BE2C (cell line): Measurements from ENCODE around the gene ENOX1.

ENCODE experiments used
- DNase-seq: peaks from one replicate; pipeline ENCODE4 v3.0.0-alpha.2; 2020
- H3K27me3 ChIP-seq: fragments of 250-450 bp; sonication (Bioruptor Pico); 2 replicates; pipeline ENCODE4 v1.5.1; 2020; ENCODE audit warnings: mild to moderate bottlenecking
- H3K36me3 ChIP-seq: fragments of 250-450 bp; sonication (Bioruptor Pico); 2 replicates; pipeline ENCODE4 v1.5.1; 2020; ENCODE audit warnings: mild to moderate bottlenecking
- H3K4me1 ChIP-seq: fragments of 250-450 bp; sonication (Bioruptor Pico); 2 replicates; pipeline ENCODE4 v1.5.1; 2020
- H3K4me3 ChIP-seq: 2 replicates; pipeline ENCODE4 v1.5.1; 2011; ENCODE audit warnings: low read depth, low read length
- H3K9me3 ChIP-seq: fragments of 250-450 bp; sonication (Bioruptor Pico); 2 replicates; pipeline ENCODE4 v1.5.1; 2020
- TF ChIP-seq, protein P1 (sequence below): IDR thresholded peaks from 2 replicates; pipeline ENCODE4 v1.5.1; 2012; ENCODE audit warnings: mild to moderate bottlenecking, low read depth, low read length

ENOX1 gene

DNA sequence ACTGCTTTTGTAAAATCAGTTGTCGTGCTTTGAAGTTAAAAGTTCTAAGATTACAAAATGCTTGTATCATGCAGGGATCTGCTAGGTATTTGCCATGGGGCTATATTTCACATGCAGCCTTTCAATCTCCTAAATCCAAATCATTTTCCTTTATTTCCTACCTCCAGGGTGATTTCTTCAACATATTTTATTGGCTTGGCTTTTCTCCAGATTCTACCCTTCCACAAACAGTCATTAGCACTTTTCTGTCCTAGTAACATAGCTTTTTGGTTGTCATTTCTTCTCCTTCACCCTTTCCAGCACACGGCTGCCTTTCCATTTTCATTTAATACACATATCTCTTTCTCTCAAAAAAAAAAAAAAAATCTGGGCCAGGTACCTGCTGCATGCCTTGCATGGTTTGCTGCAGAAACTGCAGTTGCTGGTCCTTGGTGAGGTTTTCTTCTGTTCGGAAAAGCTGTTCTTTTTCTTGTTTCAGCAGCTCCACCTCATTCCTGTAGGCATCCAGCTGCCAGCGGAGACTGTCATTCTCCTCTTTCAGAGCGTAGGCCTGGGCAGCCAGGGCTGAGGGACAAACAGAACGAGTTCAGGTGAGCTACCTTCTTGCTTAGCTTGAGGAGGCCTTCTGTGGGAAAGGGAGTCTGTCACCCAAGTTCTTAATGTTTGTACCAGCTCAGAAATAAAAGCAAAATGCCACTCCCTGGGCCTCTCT, 488.6 kb downstream of the ENOX1 start:
- TF ChIP-seq, protein P1, sequence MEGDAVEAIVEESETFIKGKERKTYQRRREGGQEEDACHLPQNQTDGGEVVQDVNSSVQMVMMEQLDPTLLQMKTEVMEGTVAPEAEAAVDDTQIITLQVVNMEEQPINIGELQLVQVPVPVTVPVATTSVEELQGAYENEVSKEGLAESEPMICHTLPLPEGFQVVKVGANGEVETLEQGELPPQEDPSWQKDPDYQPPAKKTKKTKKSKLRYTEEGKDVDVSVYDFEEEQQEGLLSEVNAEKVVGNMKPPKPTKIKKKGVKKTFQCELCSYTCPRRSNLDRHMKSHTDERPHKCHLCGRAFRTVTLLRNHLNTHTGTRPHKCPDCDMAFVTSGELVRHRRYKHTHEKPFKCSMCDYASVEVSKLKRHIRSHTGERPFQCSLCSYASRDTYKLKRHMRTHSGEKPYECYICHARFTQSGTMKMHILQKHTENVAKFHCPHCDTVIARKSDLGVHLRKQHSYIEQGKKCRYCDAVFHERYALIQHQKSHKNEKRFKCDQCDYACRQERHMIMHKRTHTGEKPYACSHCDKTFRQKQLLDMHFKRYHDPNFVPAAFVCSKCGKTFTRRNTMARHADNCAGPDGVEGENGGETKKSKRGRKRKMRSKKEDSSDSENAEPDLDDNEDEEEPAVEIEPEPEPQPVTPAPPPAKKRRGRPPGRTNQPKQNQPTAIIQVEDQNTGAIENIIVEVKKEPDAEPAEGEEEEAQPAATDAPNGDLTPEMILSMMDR, result no peak
- no peaks in the 10 kb centered on the region for H3K9me3 ChIP-seq
- no peak for DNase-seq
- no peak overlapping the region for H3K4me3 ChIP-seq
- peaks cover 20% of the 10 kb centered on the region for H3K4me1 ChIP-seq
- no peaks in the 10 kb centered on the region for H3K27me3 ChIP-seq
- no peaks in the 10 kb centered on the region for H3K36me3 ChIP-seq

DNA sequence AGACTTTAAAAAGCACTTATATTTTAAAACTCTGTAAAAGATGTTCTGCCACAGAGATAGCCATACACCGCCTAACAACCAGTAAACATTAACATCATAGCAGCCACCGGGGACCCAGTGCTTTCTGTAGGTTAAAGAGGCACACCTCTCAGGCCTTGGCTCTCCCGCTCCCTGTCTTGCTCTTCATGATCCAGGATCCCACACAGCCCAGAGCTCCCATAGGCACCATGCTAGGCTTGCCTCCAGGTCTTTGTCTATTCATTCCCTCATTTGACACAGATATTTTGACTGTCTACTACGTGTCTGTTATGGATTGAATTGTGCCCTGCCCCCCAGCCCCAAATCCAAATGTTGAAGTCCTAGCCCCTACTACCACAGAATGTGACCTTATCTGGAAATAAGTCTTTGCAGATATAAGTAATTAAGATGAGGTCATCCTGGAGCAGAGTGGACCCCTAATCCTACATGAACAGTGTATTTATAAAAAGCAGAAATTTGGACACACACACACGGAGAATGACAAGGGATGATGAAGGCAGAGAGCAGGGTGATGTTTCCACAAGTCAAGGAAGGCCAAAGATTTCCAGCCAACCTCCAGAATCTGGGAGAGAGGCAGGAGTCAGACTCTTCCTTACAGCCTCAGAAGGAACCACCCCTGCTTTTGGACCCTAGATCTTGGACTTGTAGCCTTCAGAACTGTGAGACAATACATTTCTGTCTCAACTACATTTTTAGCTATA, 490.8 kb downstream of the ENOX1 start:
- Histone ChIP-seq H3K9me3 (no peaks in the 10 kb centered on the region), H3K4me1 (peaks cover 19% of the 10 kb centered on the region), H3K27me3 (no peaks in the 10 kb centered on the region), H3K4me3 (no peak overlapping the region), H3K36me3 (no peaks in the 10 kb centered on the region)
- TF ChIP-seq, protein P1, result no peak
- DNase-seq, result no peak

DNA sequence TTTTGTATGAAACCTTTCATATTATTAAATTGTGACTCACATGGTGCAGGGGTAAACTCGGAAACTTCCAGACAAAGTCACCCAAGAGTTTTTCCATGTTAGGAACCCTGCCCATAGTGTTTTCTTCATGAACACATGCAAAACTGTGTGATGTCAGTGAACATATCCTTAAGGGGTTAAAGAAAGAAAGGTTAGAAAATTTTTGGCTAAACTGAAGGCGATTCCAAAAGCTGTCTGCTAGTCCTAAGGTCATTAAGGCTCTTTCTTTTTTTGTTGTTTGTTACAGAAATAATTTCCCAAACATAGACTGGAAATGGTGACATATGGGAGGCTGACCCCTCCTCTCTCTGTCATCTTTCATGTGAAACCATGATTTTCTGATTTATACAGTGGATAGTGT, 491.5 kb downstream of the ENOX1 start:
- no peaks in the 10 kb centered on the region for H3K9me3 ChIP-seq
- no peaks in the 10 kb centered on the region for H3K36me3 ChIP-seq
- no peaks in the 10 kb centered on the region for H3K27me3 ChIP-seq
- peaks cover 19% of the 10 kb centered on the region for H3K4me1 ChIP-seq
- DNase-seq, result no peak
- H3K4me3 ChIP-seq, result no peak overlapping the region
- TF ChIP-seq, protein P1, result no peak

DNA sequence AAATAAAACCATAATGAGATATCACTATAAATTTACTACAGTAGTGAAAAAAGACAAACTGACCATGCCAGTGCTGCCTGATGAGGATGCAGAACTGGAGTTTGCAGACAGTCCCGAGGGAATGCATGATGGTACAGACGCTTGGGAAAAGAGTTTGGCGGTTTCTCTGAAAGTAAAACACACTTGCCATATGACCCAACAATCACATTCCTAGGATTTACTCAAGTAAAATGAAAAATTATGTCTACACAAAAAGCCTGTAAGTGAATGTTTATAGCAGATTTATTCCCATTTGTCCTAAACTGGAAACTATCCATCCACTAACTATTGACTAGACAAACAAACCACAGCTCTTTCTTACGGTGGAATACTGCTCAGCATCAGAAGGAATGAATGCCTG, 492.4 kb downstream of the ENOX1 start:
- Histone ChIP-seq H3K9me3 (no peaks in the 10 kb centered on the region), H3K4me3 (no peak overlapping the region), H3K36me3 (no peaks in the 10 kb centered on the region), H3K27me3 (no peaks in the 10 kb centered on the region), H3K4me1 (peaks cover 20% of the 10 kb centered on the region)
- DNase-seq, result peak; percentile 26
- TF ChIP-seq, protein P1, result no peak

DNA sequence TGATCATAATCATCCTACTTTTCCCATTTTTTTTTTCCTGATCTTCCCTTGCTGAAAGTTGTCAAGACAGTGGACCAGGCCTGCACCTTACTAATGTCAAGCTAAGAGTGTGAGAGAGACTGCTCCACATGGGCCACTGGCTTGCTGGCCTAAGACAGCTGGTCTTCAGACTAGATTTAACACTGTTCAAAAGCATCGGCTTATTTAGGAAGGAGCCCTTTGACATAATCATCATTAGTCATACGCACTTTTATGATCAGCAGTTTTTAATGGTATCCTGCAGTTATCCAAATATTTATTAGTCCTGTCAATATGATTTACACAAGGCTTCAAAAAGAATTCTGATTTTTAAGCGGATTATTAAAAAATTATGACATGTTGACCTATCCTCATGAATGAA, 492.8 kb downstream of the ENOX1 start:
- Histone ChIP-seq H3K27me3 (no peaks in the 10 kb centered on the region), H3K36me3 (no peaks in the 10 kb centered on the region), H3K4me1 (peaks cover 16% of the 10 kb centered on the region), H3K9me3 (no peaks in the 10 kb centered on the region), H3K4me3 (no peak overlapping the region)
- TF ChIP-seq, protein P1, result no peak
- DNase-seq, result no peak

DNA sequence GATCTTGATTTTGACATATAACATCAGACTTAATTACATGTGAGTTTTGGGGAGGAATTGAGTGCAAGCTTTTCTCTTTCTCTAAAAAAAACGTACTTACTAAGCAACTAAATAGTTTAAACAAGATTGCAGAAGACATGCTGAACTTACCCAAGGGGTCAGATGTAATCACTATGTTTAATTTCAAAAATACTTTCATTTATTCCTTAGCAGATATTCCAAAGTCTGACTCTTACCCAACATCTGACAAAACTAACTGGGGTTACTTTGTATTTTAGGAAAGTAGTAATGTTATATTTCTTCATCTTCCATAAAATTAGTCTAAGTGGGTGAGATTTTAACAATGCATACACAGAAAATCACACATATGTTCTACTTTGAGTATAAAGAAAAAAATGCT, 493.2 kb downstream of the ENOX1 start:
- peaks cover 12% of the 10 kb centered on the region for H3K4me1 ChIP-seq
- no peaks in the 10 kb centered on the region for H3K27me3 ChIP-seq
- no peak for DNase-seq
- no peak overlapping the region for H3K4me3 ChIP-seq
- TF ChIP-seq, protein P1, result no peak
- no peaks in the 10 kb centered on the region for H3K36me3 ChIP-seq
- H3K9me3 ChIP-seq, result no peaks in the 10 kb centered on the region
